Gastrocnemius medialis (tissue), 4 donors: ENCODE results near the gene GIT1. TPM values are rescaled to one million over a fixed set of nuclear protein-coding genes. Genes with fewer than 3 reads are reported as not detected.

Source experiments
- ATAC-seq, 2 donors: fragments of 150-250 bp; one replicate each; pipeline ENCODE4 v1.9.1; 2016
- DNase-seq, 2 donors: peaks; one replicate each; pipeline ENCODE4 v3.0.0-alpha.2; 2019
- H3K27ac ChIP-seq, 4 donors: fragments of 200-600 bp; sonication (generic); 1 replicate in 1 of 4; 2 replicates in 3 of 4; pipeline ENCODE4 v1.5.1; 2016 to 2018; ENCODE audit warnings: mild to moderate bottlenecking in 2 of 4, moderate library complexity in 1 of 4
- H3K27me3 ChIP-seq, 3 donors: fragments of 200-600 bp; sonication (generic) in 2 of 3; 1 replicate in 1 of 3; 2 replicates in 2 of 3; pipeline versions ENCODE4 v1.5.1 to v1.6.0; 2016 to 2019; ENCODE audit warnings: mild to moderate bottlenecking in 1 of 3, moderate library complexity in 1 of 3
- H3K36me3 ChIP-seq, 2 donors: fragments of 200-600 bp; sonication (generic) in 1 of 2; one replicate each; pipeline ENCODE4 v1.5.1; 2017 to 2018
- H3K4me1 ChIP-seq, 2 donors: fragments of 200-600 bp; sonication (generic) in 1 of 2; one replicate each; pipeline ENCODE4 v1.5.1; 2016 to 2017; ENCODE audit warnings: mild to moderate bottlenecking in 2 of 2
- H3K4me3 ChIP-seq, 4 donors: fragments of 200-600 bp; sonication (generic) in 3 of 4; 1 replicate in 1 of 4; 2 replicates in 3 of 4; pipeline ENCODE4 v1.5.1; 2016 to 2019; ENCODE audit warnings: mild to moderate bottlenecking in 2 of 4
- H3K9me3 ChIP-seq, 3 donors: fragments of 200-600 bp; sonication (generic) in 2 of 3; 1 replicate in 1 of 3; 2 replicates in 2 of 3; pipeline ENCODE4 v1.5.1; 2016 to 2019
- CTCF ChIP-seq, 5 experiments: fragments of 450-650 bp in 3 of 5; fragments of 200-600 bp in 2 of 5; sonication (generic) in 2 of 5; IDR thresholded peaks in 4 of 5; conservative IDR thresholded peaks in 1 of 5; 1 replicate in 4 of 5; 2 replicates in 1 of 5; pipeline ENCODE4 v1.5.1; 2016 to 2019; ENCODE audit warnings: antibody characterized with exemption in 5 of 5, mild to moderate bottlenecking in 3 of 5, moderate library complexity in 3 of 5
- POLR2A ChIP-seq, 2 donors: fragments of 450-650 bp; IDR thresholded peaks; one replicate each; pipeline ENCODE4 v1.6.1; 2017; ENCODE audit warnings: antibody characterized with exemption in 2 of 2, mild to moderate bottlenecking in 2 of 2, moderate library complexity in 2 of 2
- in situ Hi-C, 4 donors: fragments of 200-750 bp; cut with MboI; loops; one replicate each; pipeline versions ENCODE4 v1.15.0 to v1.8.0; 2017; ENCODE audit warnings: low sequenced_read_pairs in 4 of 4
- intact Hi-C: fragments of 100-400 bp; cut with DNase I; formaldehyde crosslinking; loops from one replicate; pipeline ENCODE4 v1.15.1; 2023; ENCODE audit warnings: low total_unique reads
- total RNA-seq, 4 donors: library from RNA; depleted of rRNA; stranded (reverse); fragments of >200 nt; gene quantifications; one replicate each; pipeline versions ENCODE4 v1.1.0 to v1.2.3, GENCODE V29; 2016

Gene GIT1
- total RNA-seq, 4 donors from 2014 or later: 30.2 to 62.2 (median 41.1) TPM

- intact Hi-C loops (no loop called here), in situ Hi-C loops (loop anchor here in 3 of 4 donors (25.0 kb wide), 2 partner anchors 295 to 320 kb away; partner anchors contain the start of genes EFCAB5 (in 2 of the 3) and SSH2 (in 2 of the 3))
- H3K9me3 ChIP-seq: no peaks in the 10 kb centered on the region
- peak overlapping the region; percentile 98 to 100 (median 99) for H3K27ac ChIP-seq
- peaks cover 0 to 21% of the 10 kb centered on the region in 2 donors for H3K36me3 ChIP-seq
- ATAC-seq (no peak), DNase-seq (peak in 1 of 2 donors; percentile 63)
- peak overlapping the region; percentile 32 to 94 (median 67) for H3K4me3 ChIP-seq
- TF ChIP-seq CTCF (IDR thresholded peaks at IDR 0.05 in 4 of 5, conservative IDR thresholded peaks at IDR 0.05 in 1 of 5) (peak in 3 of 5 experiments; percentile 44 to 59 (median 51)), POLR2A (IDR thresholded peaks at IDR 0.05) (no peak)
- H3K4me1 ChIP-seq: peaks cover 74 to 83% of the 10 kb centered on the region in 2 donors
- no peaks in the 10 kb centered on the region for H3K27me3 ChIP-seq
These were observed 28.2 kb upstream of the GIT1 start for GRCh38 chr17:29617481-29618271.

GRCh38 chr17:29617125-29617480 lies 27.7 kb upstream of the GIT1 start:
- no peaks in the 10 kb centered on the region for H3K9me3 ChIP-seq
- peak overlapping the region; percentile 98 to 100 (median 99) for H3K27ac ChIP-seq
- H3K4me3 ChIP-seq: peak overlapping the region; percentile 32 to 94 (median 67)
- ATAC-seq (no peak), DNase-seq (peak in 1 of 2 donors; percentile 65)
- TF ChIP-seq CTCF (IDR thresholded peaks at IDR 0.05 in 4 of 5, conservative IDR thresholded peaks at IDR 0.05 in 1 of 5): peak; percentile 16 to 55 (median 50)
- TF ChIP-seq POLR2A (IDR thresholded peaks at IDR 0.05): no peak
- H3K27me3 ChIP-seq: no peaks in the 10 kb centered on the region
- H3K4me1 ChIP-seq: peaks cover 74 to 83% of the 10 kb centered on the region in 2 donors
- H3K36me3 ChIP-seq: peaks cover 0 to 21% of the 10 kb centered on the region in 2 donors
- intact Hi-C loops: no loop called here
- in situ Hi-C loops: loop anchor here in 3 of 4 donors (25.0 kb wide), 2 partner anchors 295 to 320 kb away; partner anchors contain the start of genes EFCAB5 (in 2 of the 3) and SSH2 (in 2 of the 3)

GRCh38 chr17:29616300-29617048 lies 27.0 kb upstream of the GIT1 start:
- Histone ChIP-seq H3K9me3 (no peaks in the 10 kb centered on the region), H3K4me1 (peaks cover 74 to 83% of the 10 kb centered on the region in 2 donors), H3K4me3 (peak overlapping the region; percentile 22 to 53 (median 45)), H3K27ac (peak overlapping the region; percentile 98 to 100 (median 99)), H3K27me3 (no peaks in the 10 kb centered on the region), H3K36me3 (peaks cover 0 to 21% of the 10 kb centered on the region in 2 donors)
- intact Hi-C loops (no loop called here), in situ Hi-C loops (loop anchor here in 3 of 4 donors (25.0 kb wide), 2 partner anchors 296 to 321 kb away; partner anchors contain the start of genes EFCAB5 (in 2 of the 3) and SSH2 (in 2 of the 3))
- TF ChIP-seq POLR2A (IDR thresholded peaks at IDR 0.05) (no peak), CTCF (IDR thresholded peaks at IDR 0.05 in 4 of 5, conservative IDR thresholded peaks at IDR 0.05 in 1 of 5) (no peak)
- no peak for DNase-seq
- ATAC-seq: no peak

- H3K4me3 ChIP-seq: peak overlapping the region; percentile 22 to 53 (median 45)
- DNase-seq (peak; percentile 77 to 86), ATAC-seq (peak; percentile 8 to 35)
- TF ChIP-seq CTCF (IDR thresholded peaks at IDR 0.05 in 4 of 5, conservative IDR thresholded peaks at IDR 0.05 in 1 of 5): no peak
- peak; percentile 42 to 67 for TF ChIP-seq POLR2A (IDR thresholded peaks at IDR 0.05)
- intact Hi-C loops (no loop called here), in situ Hi-C loops (loop anchor here in 3 of 4 donors (25.0 kb wide), 2 partner anchors 297 to 322 kb away; partner anchors contain the start of genes EFCAB5 (in 2 of the 3) and SSH2 (in 2 of the 3))
- H3K36me3 ChIP-seq: peaks cover 0 to 13% of the 10 kb centered on the region in 2 donors
- no peaks in the 10 kb centered on the region for H3K9me3 ChIP-seq
- H3K27ac ChIP-seq: peak overlapping the region; percentile 98 to 100 (median 99)
- H3K27me3 ChIP-seq: no peaks in the 10 kb centered on the region
- peaks cover 68 to 76% of the 10 kb centered on the region in 2 donors for H3K4me1 ChIP-seq
These were observed 26.2 kb upstream of the GIT1 start for GRCh38 chr17:29615492-29616299.
